ENCODE measurements around the gene LURAP1L. TPM values are rescaled to one million over a fixed set of nuclear protein-coding genes. Genes with fewer than 3 reads are reported as not detected.

Gene LURAP1L
- total RNA-seq, 2 donors from 2014 or later, result 3.8 to 4.7 TPM

DNA sequence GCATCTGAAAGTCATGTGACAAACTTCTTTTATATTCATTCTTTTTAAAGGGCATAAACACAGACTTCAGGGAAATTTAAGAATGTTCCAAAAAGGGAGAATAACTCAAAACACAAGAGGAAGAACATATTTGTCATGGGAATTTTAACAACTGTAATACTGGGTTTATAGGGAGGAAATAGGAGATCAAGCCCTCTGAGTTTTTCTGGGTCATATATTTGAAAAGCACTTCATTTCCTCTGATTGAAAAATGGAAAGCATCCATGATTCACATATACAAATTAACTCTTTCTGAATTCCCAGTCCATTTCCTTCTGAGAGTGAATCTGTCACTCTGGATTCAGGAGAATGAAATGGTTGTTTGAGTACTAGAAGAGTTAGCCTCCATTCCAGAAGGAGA, 26.8 kb downstream of the LURAP1L start:
- intact Hi-C loops (cut with DNase I), result no loop called here
- DNase-seq (no peak), ATAC-seq (no peak)

- intact Hi-C loops (cut with DNase I), result no loop called here
- ATAC-seq, result no peak
- DNase-seq, result no peak
These were observed 27.3 kb downstream of the LURAP1L start for GRCh38 chr9:12802093-12802492.

GRCh38 chr9:12808569-12808968, 33.7 kb downstream of the LURAP1L start:
- no peak for DNase-seq

GRCh38 chr9:12809720-12810119, 34.9 kb downstream of the LURAP1L start:
- DNase-seq, result no peak
- intact Hi-C loops (cut with DNase I), result loop anchor here in 1 of 2 donors (5.0 kb wide), 1 partner anchor 32 kb away; the partner anchor contains the start of gene LURAP1L

More at GRCh38 chr9:12808569-12808968, 33.7 kb downstream of the LURAP1L start:
- intact Hi-C loops (cut with DNase I), result no loop called here
- no peak for ATAC-seq

GRCh38 chr9:12811935-12812334, 37.1 kb downstream of the LURAP1L start:
- DNase-seq (no peak), ATAC-seq (no peak)
- intact Hi-C loops (cut with DNase I), result loop anchor here in 1 of 2 donors (5.0 kb wide), 1 partner anchor 35 kb away; the partner anchor contains the start of gene LURAP1L

More at GRCh38 chr9:12809720-12810119, 34.9 kb downstream of the LURAP1L start:
- no peak for ATAC-seq

- no peak for DNase-seq
- no peak for ATAC-seq
- intact Hi-C loops (cut with DNase I), result loop anchor here in 1 of 2 donors (5.0 kb wide), 1 partner anchor 35 kb away; the partner anchor contains the start of gene LURAP1L
These were observed 37.9 kb downstream of the LURAP1L start for GRCh38 chr9:12812710-12813109.

GRCh38 chr9:12813533-12813932, 38.7 kb downstream of the LURAP1L start:
- intact Hi-C loops (cut with DNase I), result loop anchor here in 1 of 2 donors (5.0 kb wide), 1 partner anchor 36 kb away; the partner anchor contains the start of gene LURAP1L
- DNase-seq (no peak), ATAC-seq (no peak)

DNA sequence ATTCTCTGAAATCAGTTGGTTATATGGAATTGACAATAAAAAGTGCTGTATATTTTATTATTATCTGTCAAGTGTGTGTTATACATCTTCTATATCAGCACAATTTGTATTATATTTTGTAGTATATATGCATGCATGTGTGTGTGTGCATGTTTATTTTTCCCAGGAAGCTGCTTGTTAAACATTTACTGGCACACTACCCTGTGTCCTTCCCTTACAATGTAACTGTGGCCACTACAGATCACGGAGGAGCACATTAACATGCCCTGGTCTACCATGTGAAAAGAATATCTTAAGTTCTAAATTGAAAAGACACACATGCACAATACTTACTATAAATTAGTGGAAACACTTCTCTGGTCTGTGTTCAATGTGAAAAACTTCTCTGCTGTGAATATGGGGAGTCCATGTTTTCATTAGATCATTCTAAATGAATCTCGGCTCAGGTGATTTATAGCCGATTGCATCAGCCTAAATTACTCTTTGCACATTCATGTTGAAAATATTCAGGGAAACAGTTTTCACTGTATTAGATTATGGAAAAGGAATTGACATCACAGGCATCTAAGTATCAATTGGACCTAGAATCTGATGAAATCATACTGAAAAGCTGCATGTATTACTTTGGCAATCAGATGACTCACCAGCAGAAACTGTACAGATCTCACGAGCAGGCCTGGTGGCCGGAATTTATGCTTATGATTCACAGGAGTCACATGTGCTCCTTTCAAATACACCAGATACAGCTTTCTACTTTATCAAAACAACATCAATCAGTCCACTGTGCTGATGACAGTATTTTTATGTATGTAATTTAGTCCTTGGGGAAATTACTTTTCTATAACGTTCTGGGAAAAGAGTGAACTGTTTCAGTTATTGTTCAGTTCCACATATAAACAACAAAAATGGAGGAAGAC, 39.4 kb downstream of the LURAP1L start:
- ATAC-seq (peak; percentile 81 to 94), DNase-seq (peak; percentile 30)
- intact Hi-C loops (cut with DNase I), result loop anchor here in 1 of 2 donors (5.0 kb wide), 1 partner anchor 37 kb away; the partner anchor contains the start of gene LURAP1L

DNA sequence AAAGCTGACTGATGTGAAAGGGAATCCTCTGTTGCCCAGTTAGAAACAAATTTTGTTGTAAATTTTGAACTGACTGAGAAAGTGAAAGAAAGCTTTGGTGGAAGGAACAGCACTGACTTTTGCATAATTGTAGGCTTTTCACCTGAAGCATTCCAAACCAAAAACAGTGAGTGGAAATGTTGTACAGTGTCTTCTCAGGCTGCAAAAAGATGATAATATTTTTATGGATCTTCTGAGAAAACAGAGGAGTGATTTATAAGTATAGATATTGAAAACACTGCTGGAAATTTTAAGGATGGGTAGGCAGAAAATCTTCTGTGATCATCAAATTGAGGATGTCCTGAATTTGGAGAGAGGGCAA, 40.0 kb downstream of the LURAP1L start:
- ATAC-seq (no peak), DNase-seq (no peak)
- intact Hi-C loops (cut with DNase I), result loop anchor here in 1 of 2 donors (5.0 kb wide), 1 partner anchor 38 kb away; the partner anchor contains the start of gene LURAP1L

DNA sequence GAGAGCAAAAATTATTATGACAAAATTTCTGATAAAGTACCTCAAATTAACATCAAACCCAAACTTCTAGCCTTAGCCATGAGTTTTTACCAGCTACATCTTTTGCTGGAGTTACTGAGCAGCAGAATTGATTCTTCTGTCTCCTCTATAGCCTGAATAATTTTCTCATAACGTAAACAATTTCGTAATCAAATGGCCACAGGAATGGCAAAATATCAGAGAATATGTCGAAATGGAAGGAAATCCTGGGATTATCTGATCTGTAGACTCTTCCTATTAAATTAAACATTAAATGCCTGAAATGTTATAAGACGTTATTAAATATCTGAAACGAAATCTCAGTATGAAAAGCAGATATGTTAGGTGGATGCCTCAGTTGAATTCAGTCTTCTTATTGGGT, 41.1 kb downstream of the LURAP1L start:
- DNase-seq (no peak), ATAC-seq (no peak)
- intact Hi-C loops (cut with DNase I), result no loop called here

- intact Hi-C loops (cut with DNase I), result no loop called here
- ATAC-seq, result no peak
- DNase-seq, result no peak
These were observed 41.9 kb downstream of the LURAP1L start for GRCh38 chr9:12816656-12817101.

DNA sequence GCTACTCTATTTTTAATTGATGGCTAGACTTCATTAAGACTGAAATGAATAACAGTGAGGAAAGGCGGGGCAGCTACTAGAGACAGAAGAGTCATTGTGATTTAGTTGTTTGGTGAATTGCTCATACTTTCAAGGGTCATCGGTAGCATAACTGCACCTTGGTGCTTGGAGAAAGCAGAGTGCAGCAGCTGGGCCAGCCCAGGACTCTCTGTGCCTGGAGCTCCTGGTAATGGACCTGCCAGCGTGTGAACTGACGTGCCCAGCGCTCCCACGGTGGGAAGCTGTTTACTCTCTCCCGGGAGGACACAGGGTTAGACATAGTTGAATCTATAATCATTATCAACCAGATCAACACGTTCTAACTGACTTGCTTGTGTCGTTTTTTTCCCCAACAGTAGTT, 42.9 kb downstream of the LURAP1L start:
- intact Hi-C loops (cut with DNase I), result no loop called here
- DNase-seq (no peak), ATAC-seq (peak in 1 of 2 donors; percentile 39)

GRCh38 chr9:12818431-12819000, 43.7 kb downstream of the LURAP1L start:
- ATAC-seq (peak; percentile 35 to 52), DNase-seq (peak; percentile 24)
- intact Hi-C loops (cut with DNase I), result no loop called here

GRCh38 chr9:12819436-12820185, 44.8 kb downstream of the LURAP1L start:
- DNase-seq (no peak), ATAC-seq (no peak)
- intact Hi-C loops (cut with DNase I), result loop anchor here in 1 of 2 donors (5.0 kb wide), 1 partner anchor 38 kb away; no protein-coding TSS in a partner anchor

- ATAC-seq, result no peak
- DNase-seq, result no peak
- intact Hi-C loops (cut with DNase I), result loop anchor here in 1 of 2 donors (5.0 kb wide), 1 partner anchor 35 kb away; no protein-coding TSS in a partner anchor
These were observed 47.3 kb downstream of the LURAP1L start for GRCh38 chr9:12822111-12822510.

DNA sequence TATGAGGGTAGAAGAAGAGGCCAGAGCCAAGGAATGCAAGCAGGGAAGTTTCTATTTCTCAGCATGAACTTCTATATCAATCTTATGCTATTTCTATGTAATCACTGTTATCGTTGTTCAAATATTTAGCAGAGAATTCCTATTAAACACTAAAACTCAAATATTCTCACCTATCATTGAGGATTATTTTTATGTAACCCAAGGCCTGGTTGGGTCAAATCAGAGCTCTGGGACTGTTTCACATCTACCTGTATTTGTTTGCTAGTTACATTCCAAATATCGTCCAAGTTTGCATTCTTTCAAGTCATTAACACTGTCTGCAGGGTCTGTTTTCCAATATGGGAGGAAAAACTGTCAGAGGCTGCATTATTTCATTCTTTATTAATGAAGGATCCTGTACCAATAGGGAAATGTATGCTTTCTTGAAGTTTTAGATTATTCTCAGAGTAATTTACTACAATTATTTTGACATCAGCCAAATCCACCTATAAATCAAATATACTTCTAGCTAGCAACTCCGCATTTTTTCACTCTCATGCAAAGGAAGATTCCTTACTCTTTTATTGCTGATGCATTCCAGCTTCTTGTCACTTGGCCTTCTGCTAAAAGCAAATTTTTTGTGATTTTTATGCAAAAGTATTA, 52.2 kb downstream of the LURAP1L start:
- DNase-seq, result no peak
- intact Hi-C loops (cut with DNase I), result no loop called here
- no peak for ATAC-seq

GRCh38 chr9:12833701-12834100, 58.9 kb downstream of the LURAP1L start:
- ATAC-seq (no peak), DNase-seq (no peak)
- intact Hi-C loops (cut with DNase I), result no loop called here

DNA sequence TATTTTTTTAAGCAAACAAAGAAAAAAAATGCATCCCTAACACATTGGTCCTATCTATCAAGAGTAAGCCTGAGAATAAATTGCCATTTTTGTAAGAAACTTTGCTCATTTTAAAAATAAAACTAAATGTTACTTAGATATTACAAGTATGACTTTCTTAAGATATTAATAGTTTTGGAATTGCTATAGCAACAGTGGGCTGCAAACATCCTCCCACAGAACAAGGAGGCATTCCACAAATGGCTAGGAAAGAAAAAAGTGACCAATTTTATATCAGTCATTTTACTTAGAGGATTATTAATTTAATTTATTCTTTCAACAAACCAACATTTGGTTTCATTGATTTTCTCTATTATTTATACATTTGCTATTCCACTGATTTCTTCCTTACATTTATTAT, 63.7 kb downstream of the LURAP1L start:
- no peak for ATAC-seq
- intact Hi-C loops (cut with DNase I), result no loop called here
- DNase-seq, result no peak

DNA sequence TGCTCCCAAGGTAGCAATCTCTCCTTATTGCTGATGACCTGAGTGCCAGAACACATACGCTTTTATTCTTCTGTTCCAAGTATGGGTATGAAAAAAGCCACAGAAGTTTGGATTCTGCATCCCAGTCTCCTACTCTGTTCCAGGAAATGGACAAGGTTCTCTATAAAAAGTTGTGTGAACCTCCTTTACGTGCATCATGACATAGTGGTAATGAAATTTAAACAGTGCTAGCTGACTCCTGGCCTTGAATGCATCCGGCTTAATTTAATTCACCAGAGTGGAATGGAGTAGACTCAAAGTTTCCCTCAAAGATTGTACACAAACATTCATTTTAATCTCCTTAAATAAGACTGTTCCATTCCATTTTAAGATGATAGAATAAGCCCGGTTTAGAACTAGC, 68.9 kb downstream of the LURAP1L start:
- intact Hi-C loops (cut with DNase I), result no loop called here
- ATAC-seq (no peak), DNase-seq (no peak)
